ENCODE data around the gene SCYL1. TPM values are rescaled to one million over a fixed set of nuclear protein-coding genes. Genes with fewer than 3 reads are reported as not detected.

Gene SCYL1
- total and polyA plus RNA-seq, 3 experiments from 2014 or later = 42.1 to 88.5 (median 85.1) TPM

DNA sequence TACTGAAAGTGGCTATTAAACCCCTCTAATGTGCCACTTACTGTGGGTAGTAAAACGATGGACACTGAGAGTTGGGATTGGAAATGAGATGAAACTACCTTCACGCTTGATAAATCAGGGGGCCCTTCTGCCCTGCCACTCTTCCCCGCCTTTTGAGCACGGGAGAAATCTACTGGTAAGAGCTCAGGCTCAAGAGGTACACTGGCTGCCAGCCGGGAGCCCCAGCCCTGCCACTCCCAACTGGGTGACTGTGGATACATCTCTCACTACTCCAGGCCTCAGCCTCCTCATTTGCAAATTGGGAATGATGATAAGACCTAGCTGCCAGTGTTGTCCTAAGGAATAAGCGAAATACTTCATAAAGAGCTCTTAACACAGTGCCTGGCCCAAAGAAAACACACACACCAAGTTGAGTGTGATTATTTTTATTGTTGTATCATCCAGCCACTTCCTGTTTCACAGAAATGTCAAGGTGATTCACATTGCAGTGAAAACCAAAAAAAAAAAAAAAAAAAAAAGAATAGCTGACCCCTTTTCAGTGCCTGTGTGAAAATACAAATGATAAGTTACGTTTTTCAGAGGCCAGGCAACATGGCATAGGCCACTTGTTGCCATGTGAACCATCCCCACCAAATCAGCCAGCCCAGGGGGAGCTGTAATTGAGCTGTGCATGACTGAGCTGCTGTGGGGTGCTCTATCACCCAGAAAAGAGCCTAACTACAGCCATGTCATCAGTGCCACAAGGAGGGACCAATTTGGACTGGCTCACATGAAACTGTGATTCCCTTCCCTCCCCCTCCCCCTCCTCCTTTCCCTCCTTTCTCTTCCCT, 41.0 kb downstream of the SCYL1 start:
- DNase-seq = peak in 4 of 5 donors; percentile 56 to 83 (median 58)

DNA sequence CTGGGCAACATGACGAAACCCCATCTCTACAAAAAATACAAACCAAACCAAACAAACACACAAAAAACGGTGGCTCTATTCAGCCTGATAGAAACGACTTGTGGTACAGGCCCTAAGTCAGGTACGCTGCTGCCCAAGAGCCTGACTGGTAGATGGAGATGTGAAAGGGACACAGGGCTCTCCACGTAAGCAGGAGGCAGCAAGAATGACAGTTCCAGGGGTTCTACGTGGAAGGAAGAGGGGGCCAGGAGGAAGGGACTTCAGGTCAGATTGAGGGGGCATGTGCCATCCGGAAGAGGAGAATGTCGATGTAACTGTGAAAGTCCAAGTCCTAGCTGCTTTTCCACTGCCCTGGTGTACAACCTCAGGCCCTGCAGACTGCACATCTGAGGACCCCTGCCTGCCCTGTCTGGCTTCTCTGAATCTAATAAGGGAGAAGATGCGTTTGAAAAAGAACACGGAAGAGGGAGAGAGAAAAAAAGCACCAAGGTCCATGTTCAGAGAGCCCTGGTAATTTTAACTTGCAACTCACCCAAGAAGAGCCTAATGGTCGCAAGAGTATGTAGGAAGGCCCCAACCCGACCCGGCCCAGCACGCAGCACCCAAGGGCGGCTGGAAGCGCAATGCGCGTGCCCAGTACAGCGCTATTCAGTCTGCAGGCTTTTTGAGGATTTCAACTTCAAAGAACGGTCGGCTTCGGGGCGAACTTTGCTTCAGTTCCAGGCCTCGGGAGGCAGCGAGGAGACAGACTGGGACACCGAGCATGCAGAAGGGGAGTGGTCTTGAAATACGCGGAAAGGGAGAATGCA, 44.5 kb downstream of the SCYL1 start:
- H3K36me3 ChIP-seq (ENCODE audit: insufficient read depth, low read length) = no peaks in the 10 kb centered on the region
- Mint-ChIP-seq H3K27me3 (peaks cover 0 to 1% of the 10 kb centered on the region in 2 donors), H3K4me1 (peaks cover 67 to 85% (median 82%) of the 10 kb centered on the region in 3 donors), H3K27ac (peak overlapping the region; percentile 96 to 100 (median 100)), H3K9me3 (no peaks in the 10 kb centered on the region), H3K36me3 (peaks cover 0 to 30% (median 2%) of the 10 kb centered on the region in 3 donors), H3K4me3 (peak overlapping the region; percentile 98 to 99 (median 99))
- peak overlapping the region; percentile 95 for H3K4me3 ChIP-seq (ENCODE audit: low read length)
- no peaks in the 10 kb centered on the region for H3K9me3 ChIP-seq (ENCODE audit: low read length)
- ChIA-PET POLR2A (interaction anchor here (0.6 to 4.3 kb wide), 10 partner anchors 9 to 290 kb away, joined by 3 to 34 read pairs (median 4); partner anchors contain the start of genes MALAT1, MAP3K11, MUS81 and PCNX3), CTCF (interaction anchor here (1.0 to 5.5 kb wide), 4 partner anchors 12 to 28 kb away, joined by 4 to 78 read pairs (median 40); no protein-coding TSS in a partner anchor)
- no peaks in the 10 kb centered on the region for H3K27me3 ChIP-seq (ENCODE audit: insufficient read depth, low read length, poor library complexity, severe bottlenecking)
- H3K27ac ChIP-seq (ENCODE audit: low read depth, low read length) = peak overlapping the region; percentile 96
- peaks cover 80% of the 10 kb centered on the region for H3K4me1 ChIP-seq (ENCODE audit: insufficient read depth, low read length)
- DNase-seq = no peak

More for the DNA sequence above, 41.0 kb downstream of the SCYL1 start:
- H3K4me1 ChIP-seq (ENCODE audit: insufficient read depth, low read length) = peaks cover 64% of the 10 kb centered on the region
- H3K36me3 ChIP-seq (ENCODE audit: insufficient read depth, low read length) = no peaks in the 10 kb centered on the region
- ChIA-PET CTCF (interaction anchor here (0.6 to 3.9 kb wide), 12 partner anchors 9 to 144 kb away, joined by 3 to 35 read pairs (median 3); partner anchors contain the start of gene PCNX3), POLR2A (interaction anchor here (0.6 to 2.1 kb wide), 25 partner anchors 11 to 1079 kb away, joined by 3 to 17 read pairs (median 4); partner anchors contain the start of genes EHBP1L1 and MAP3K11)
- peak overlapping the region; percentile 77 for H3K27ac ChIP-seq (ENCODE audit: low read depth, low read length)
- H3K4me3 Mint-ChIP-seq = peak overlapping the region; percentile 62 to 86 (median 81)
- H3K27me3 Mint-ChIP-seq = peaks cover 0 to 1% of the 10 kb centered on the region in 2 donors
- H3K9me3 ChIP-seq (ENCODE audit: low read length) = no peaks in the 10 kb centered on the region
- peak overlapping the region; percentile 95 to 100 (median 97) for H3K27ac Mint-ChIP-seq
- peaks cover 50 to 68% (median 53%) of the 10 kb centered on the region in 3 donors for H3K4me1 Mint-ChIP-seq
- H3K4me3 ChIP-seq (ENCODE audit: low read length) = peak overlapping the region; percentile 49
- no peaks in the 10 kb centered on the region for H3K9me3 Mint-ChIP-seq
- H3K36me3 Mint-ChIP-seq = peaks cover 0 to 22% (median 2%) of the 10 kb centered on the region in 3 donors
- H3K27me3 ChIP-seq (ENCODE audit: insufficient read depth, low read length, poor library complexity, severe bottlenecking) = no peaks in the 10 kb centered on the region

DNA sequence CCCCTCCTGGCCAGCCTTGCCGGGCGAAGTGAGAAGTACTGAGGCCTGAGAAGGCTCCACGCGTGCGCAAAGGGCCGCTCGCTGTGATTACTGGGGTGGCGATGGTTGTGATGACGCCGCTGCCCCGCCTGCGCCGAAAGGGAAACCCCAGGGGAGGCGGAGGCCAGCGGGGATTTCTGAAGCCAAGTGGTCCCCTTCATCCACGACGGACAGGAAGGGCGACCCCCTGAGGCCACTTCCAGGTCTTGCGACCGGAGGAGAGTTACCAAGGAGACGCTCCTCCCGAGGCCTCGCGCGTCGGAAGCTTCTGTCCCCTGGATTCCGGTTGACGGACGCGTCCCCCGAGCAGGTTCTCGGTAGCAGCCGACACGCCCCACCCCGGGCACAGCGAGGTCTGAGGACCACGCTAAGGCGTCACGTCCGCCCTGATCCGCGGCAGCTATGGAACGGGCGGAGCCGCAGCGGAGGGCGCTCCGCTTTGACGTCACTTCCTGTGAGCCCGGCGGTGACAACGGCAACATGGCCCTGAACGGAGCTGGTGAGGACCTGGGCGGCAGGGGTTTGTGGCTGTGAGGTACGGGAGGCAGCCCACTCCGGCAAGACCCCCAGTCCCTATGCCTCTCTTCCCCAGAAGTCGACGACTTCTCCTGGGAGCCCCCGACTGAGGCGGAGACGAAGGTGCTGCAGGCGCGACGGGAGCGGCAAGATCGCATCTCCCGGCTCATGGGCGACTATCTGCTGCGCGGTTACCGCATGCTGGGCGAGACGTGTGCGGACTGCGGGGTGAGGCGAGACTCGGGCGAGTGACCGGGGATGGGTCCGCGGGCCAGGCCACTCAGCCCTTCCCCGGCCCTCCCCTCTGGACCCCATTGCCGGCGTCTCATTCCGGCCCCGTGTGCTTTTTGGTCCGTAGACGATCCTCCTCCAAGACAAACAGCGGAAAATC, 45.4 kb downstream of the SCYL1 start, which contains the start of gene ZNRD2:
Gene ZNRD2 (plus strand): TSS at position 505 of the 946 bp plus-strand sequence. CDS start 15 bp downstream, at position 520.
- ChIA-PET POLR2A (interaction anchor here (0.6 to 4.3 kb wide), 15 partner anchors 9 to 290 kb away, joined by 3 to 34 read pairs (median 4); partner anchors contain the start of genes MALAT1, MAP3K11, MUS81 and PCNX3), CTCF (interaction anchor here (1.0 to 5.5 kb wide), 9 partner anchors 10 to 290 kb away, joined by 3 to 78 read pairs (median 13); partner anchors contain the start of gene MUS81)
- Mint-ChIP-seq H3K9me3 (no peaks in the 10 kb centered on the region), H3K27ac (peak within 1 kb of the TSS; percentile 96 to 100 (median 100)), H3K4me1 (peaks cover 66 to 86% (median 83%) of the 10 kb centered on the region in 3 donors), H3K4me3 (peak within 1 kb of the TSS; percentile 98 to 99 (median 99)), H3K36me3 (peaks cover 0 to 34% (median 2%) of the 10 kb centered on the region in 3 donors), H3K27me3 (peaks cover 0 to 1% of the 10 kb centered on the region in 2 donors)
- Histone ChIP-seq H3K4me3 (ENCODE audit: low read length) (peak within 1 kb of the TSS; percentile 95), H3K27ac (ENCODE audit: low read depth, low read length) (peak within 1 kb of the TSS; percentile 96), H3K36me3 (ENCODE audit: insufficient read depth, low read length) (no peaks in the 10 kb centered on the region), H3K9me3 (ENCODE audit: low read length) (no peaks in the 10 kb centered on the region), H3K4me1 (ENCODE audit: insufficient read depth, low read length) (peaks cover 76% of the 10 kb centered on the region), H3K27me3 (ENCODE audit: insufficient read depth, low read length, poor library complexity, severe bottlenecking) (no peaks in the 10 kb centered on the region)
- peak; percentile 97 to 99 (median 98) for DNase-seq

DNA sequence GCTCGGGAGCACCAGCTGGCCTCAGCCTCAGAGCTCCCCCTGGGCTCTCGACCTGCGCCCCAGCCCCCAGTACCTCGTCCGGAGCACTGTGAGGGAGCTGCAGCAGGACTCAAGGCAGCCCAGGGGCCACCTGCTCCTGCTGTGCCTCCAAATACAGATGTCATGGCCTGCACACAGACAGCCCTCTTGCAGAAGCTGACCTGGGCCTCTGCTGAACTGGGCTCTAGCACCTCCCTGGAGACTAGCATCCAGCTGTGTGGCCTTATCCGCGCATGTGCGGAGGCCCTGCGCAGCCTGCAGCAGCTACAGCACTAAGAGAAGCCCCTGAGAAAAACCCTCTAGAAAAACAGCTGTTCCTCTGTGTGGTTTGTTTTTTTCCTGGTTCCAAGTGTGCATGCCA, 46.5 kb downstream of the SCYL1 start:
- POLR2A ChIA-PET = interaction anchor here (1.1 to 4.3 kb wide), 5 partner anchors 25 to 146 kb away, joined by 4 to 34 read pairs (median 9); partner anchors contain the start of genes MAP3K11, PCNX3 and SIPA1
- DNase-seq = no peak
- peaks cover 68% of the 10 kb centered on the region for H3K4me1 ChIP-seq (ENCODE audit: insufficient read depth, low read length)
- H3K4me3 Mint-ChIP-seq = peak overlapping the region; percentile 85 to 99 (median 99)
- peaks cover 59 to 80% (median 76%) of the 10 kb centered on the region in 3 donors for H3K4me1 Mint-ChIP-seq
- H3K36me3 ChIP-seq (ENCODE audit: insufficient read depth, low read length) = no peaks in the 10 kb centered on the region
- H3K9me3 Mint-ChIP-seq = peaks cover 0 to 2% (median 0%) of the 10 kb centered on the region in 5 donors
- H3K27ac ChIP-seq (ENCODE audit: low read depth, low read length) = peak overlapping the region; percentile 96
- peaks cover 0 to 1% of the 10 kb centered on the region in 2 donors for H3K27me3 Mint-ChIP-seq
- no peaks in the 10 kb centered on the region for H3K27me3 ChIP-seq (ENCODE audit: insufficient read depth, low read length, poor library complexity, severe bottlenecking)
- peak overlapping the region; percentile 59 for H3K4me3 ChIP-seq (ENCODE audit: low read length)
- H3K27ac Mint-ChIP-seq = peak overlapping the region; percentile 96 to 100 (median 100)
- CTCF ChIA-PET = interaction anchor here (0.8 to 5.5 kb wide), 9 partner anchors 12 to 152 kb away, joined by 3 to 78 read pairs (median 13); partner anchors contain the start of gene PCNX3
- H3K9me3 ChIP-seq (ENCODE audit: low read length) = no peaks in the 10 kb centered on the region
- peaks cover 0 to 37% (median 2%) of the 10 kb centered on the region in 3 donors for H3K36me3 Mint-ChIP-seq

DNA sequence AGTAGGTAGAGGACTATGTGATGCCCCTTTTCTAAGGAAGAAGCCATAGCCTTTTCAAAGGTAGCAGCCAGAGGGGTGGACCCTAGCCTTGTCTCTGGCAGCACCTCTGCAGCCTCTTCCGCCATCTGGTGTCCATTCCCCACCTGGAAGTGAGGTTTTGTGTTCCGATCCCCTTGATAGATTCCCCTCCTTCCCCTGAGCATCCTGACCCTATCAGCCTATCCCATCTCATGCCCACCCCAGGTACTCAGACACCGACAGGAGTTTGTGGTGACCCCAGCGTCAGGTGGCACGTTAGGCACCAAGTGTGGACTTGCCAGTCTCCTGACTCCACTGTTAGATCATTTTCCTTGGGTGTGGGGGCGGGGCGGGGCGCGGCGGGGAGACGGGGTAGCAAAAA, 47.1 kb downstream of the SCYL1 start:
- ChIA-PET POLR2A (interaction anchor here (0.6 to 4.3 kb wide), 12 partner anchors 13 to 1284 kb away, joined by 3 to 34 read pairs (median 4); partner anchors contain the start of genes MAP3K11, NEAT1, PCNX3 and SIPA1), CTCF (interaction anchor here (0.7 to 5.5 kb wide), 10 partner anchors 16 to 153 kb away, joined by 3 to 78 read pairs (median 12); partner anchors contain the start of gene PCNX3)
- peaks cover 0 to 2% (median 0%) of the 10 kb centered on the region in 5 donors for H3K9me3 Mint-ChIP-seq
- Histone ChIP-seq H3K27me3 (ENCODE audit: insufficient read depth, low read length, poor library complexity, severe bottlenecking) (no peaks in the 10 kb centered on the region), H3K36me3 (ENCODE audit: insufficient read depth, low read length) (no peaks in the 10 kb centered on the region), H3K27ac (ENCODE audit: low read depth, low read length) (peak overlapping the region; percentile 43), H3K4me1 (ENCODE audit: insufficient read depth, low read length) (peaks cover 68% of the 10 kb centered on the region), H3K9me3 (ENCODE audit: low read length) (no peaks in the 10 kb centered on the region), H3K4me3 (ENCODE audit: low read length) (peak overlapping the region; percentile 59)
- H3K4me3 Mint-ChIP-seq = peak overlapping the region; percentile 85 to 99 (median 99)
- peaks cover 0 to 37% (median 2%) of the 10 kb centered on the region in 3 donors for H3K36me3 Mint-ChIP-seq
- peaks cover 59 to 80% (median 70%) of the 10 kb centered on the region in 3 donors for H3K4me1 Mint-ChIP-seq
- peak overlapping the region; percentile 96 to 100 (median 100) for H3K27ac Mint-ChIP-seq
- H3K27me3 Mint-ChIP-seq = peaks cover 0 to 1% of the 10 kb centered on the region in 2 donors
- DNase-seq = no peak

DNA sequence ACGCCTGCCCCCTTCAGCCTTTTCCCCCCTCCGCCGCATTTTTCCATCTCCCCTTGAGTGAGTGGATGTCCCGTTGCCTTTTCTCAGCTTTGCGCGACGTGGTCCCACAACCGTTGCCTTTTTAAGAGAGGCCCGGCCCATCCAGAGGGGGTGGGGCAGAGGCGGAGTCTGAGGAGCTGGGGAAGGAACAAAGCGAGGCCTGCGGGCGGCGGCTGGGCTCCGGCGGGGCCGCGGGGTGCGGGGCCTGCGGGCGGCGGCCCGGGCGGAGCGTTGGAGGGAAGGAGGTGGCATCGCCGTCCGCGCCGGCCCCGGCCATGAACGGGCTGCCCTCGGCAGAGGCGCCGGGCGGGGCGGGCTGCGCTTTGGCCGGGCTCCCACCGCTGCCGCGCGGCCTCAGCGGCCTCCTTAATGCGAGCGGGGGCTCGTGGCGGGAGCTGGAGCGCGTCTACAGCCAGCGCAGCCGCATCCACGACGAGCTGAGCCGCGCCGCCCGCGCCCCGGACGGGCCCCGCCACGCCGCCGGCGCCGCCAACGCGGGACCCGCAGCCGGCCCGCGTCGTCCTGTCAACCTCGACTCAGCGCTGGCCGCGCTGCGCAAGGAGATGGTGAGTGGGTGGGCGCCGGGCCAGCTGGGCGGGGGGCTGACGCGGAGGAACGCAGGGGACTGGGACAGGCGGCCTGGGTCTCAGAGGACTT, 47.6 kb downstream of the SCYL1 start, which contains the start of gene FAM89B:
Gene FAM89B (plus strand): TSS at position 183 of the 696 bp plus-strand sequence. CDS start 132 bp downstream, at position 315.
- Histone ChIP-seq H3K4me3 (ENCODE audit: low read length) (peak within 1 kb of the TSS; percentile 72), H3K27ac (ENCODE audit: low read depth, low read length) (peak within 1 kb of the TSS; percentile 62), H3K27me3 (ENCODE audit: insufficient read depth, low read length, poor library complexity, severe bottlenecking) (no peaks in the 10 kb centered on the region), H3K9me3 (ENCODE audit: low read length) (no peaks in the 10 kb centered on the region), H3K36me3 (ENCODE audit: insufficient read depth, low read length) (no peaks in the 10 kb centered on the region), H3K4me1 (ENCODE audit: insufficient read depth, low read length) (peaks cover 68% of the 10 kb centered on the region)
- POLR2A ChIA-PET = interaction anchor here (0.6 to 4.3 kb wide), 15 partner anchors 14 to 1283 kb away, joined by 3 to 34 read pairs (median 3); partner anchors contain the start of genes MAP3K11, NEAT1, PCNX3 and SCYL1
- DNase-seq = peak; percentile 81 to 93 (median 83)
- Mint-ChIP-seq H3K4me1 (peaks cover 59 to 82% (median 69%) of the 10 kb centered on the region in 3 donors), H3K27ac (peak within 1 kb of the TSS; percentile 96 to 100 (median 100)), H3K36me3 (peaks cover 0 to 37% (median 2%) of the 10 kb centered on the region in 3 donors), H3K4me3 (peak within 1 kb of the TSS; percentile 91 to 99 (median 99)), H3K27me3 (peaks cover 0 to 1% of the 10 kb centered on the region in 2 donors), H3K9me3 (peaks cover 0 to 2% (median 0%) of the 10 kb centered on the region in 5 donors)
- CTCF ChIA-PET = interaction anchor here (0.7 to 5.5 kb wide), 11 partner anchors 10 to 153 kb away, joined by 3 to 78 read pairs (median 5); no protein-coding TSS in a partner anchor

Data from CD8-positive, alpha-beta memory T cell (primary cell).